HG03175 (cell line): ENCODE measurements around the gene AARS2.
"Not testable (repeated sequence)": the region's sequence is repeated elsewhere in the genome, so short reads cannot be mapped to it uniquely, and the experiment has no call there.

ENCODE experiments used
- ATAC-seq: cut with Tn5 transposase; IDR thresholded peaks from one replicate; pipeline ENCODE4 v1.9.1; 2021; ENCODE audit warnings: mild to moderate bottlenecking, moderate library complexity; ENCODE audit not compliant: unreplicated experiment

The AARS2 gene

GRCh38 chr6:44312901-44313788 is at the start of gene AARS2:
TSS of gene AARS2 (minus strand) at chr6:44313347. CDS start at chr6:44313323, 24 bp downstream.
- peak; percentile 90 for ATAC-seq

- no peak for ATAC-seq
These were observed 48.8 kb upstream of the AARS2 start for GRCh38 chr6:44361947-44362346.

- ATAC-seq = no peak
These were observed 46.8 kb upstream of the AARS2 start for GRCh38 chr6:44359973-44360372.

- ATAC-seq = no peak
These were observed 43.3 kb upstream of the AARS2 start for GRCh38 chr6:44356487-44356886.

- no peak for ATAC-seq
These were observed 42.5 kb upstream of the AARS2 start for GRCh38 chr6:44355640-44356039.

GRCh38 chr6:44353336-44353735 is 40.2 kb upstream of the AARS2 start:
- ATAC-seq = no peak

GRCh38 chr6:44352259-44352658 is 39.1 kb upstream of the AARS2 start:
- ATAC-seq = no peak

GRCh38 chr6:44350650-44350994 is 37.5 kb upstream of the AARS2 start:
- ATAC-seq = not testable (repeated sequence)

- no peak for ATAC-seq
These were observed 36.9 kb upstream of the AARS2 start for GRCh38 chr6:44349904-44350649.

- not testable (repeated sequence) for ATAC-seq
These were observed 33.7 kb upstream of the AARS2 start for GRCh38 chr6:44346818-44347217.

- no peak for ATAC-seq
These were observed 29.3 kb upstream of the AARS2 start, which contains the start of gene SPATS1 for GRCh38 chr6:44342489-44342888. TSS of gene SPATS1 (plus strand) at chr6:44342650. CDS start at chr6:44343096, 446 bp downstream.

- ATAC-seq = no peak
These were observed 28.9 kb upstream of the AARS2 start for GRCh38 chr6:44342052-44342451.

- no peak for ATAC-seq
These were observed 28.1 kb upstream of the AARS2 start for GRCh38 chr6:44341095-44341890.

- ATAC-seq = no peak
These were observed 26.8 kb upstream of the AARS2 start for GRCh38 chr6:44339763-44340625.

- no peak for ATAC-seq
These were observed 26.2 kb upstream of the AARS2 start for GRCh38 chr6:44339301-44339700.

GRCh38 chr6:44338228-44339122 is 25.3 kb upstream of the AARS2 start:
- peak; percentile 63 for ATAC-seq

- no peak for ATAC-seq
These were observed 22.5 kb upstream of the AARS2 start for GRCh38 chr6:44335631-44336030.

GRCh38 chr6:44333942-44334341 is 20.8 kb upstream of the AARS2 start:
- no peak for ATAC-seq

- no peak for ATAC-seq
These were observed 20.2 kb upstream of the AARS2 start for GRCh38 chr6:44333273-44333919.
